Measurements from ENCODE around the gene MCF2L2. TPM values are rescaled to one million over a fixed set of nuclear protein-coding genes. Genes with fewer than 3 reads are reported as not detected.

MCF2L2 gene
- total and polyA plus RNA-seq, 2 of the 13 experiments (the other 11 are each of a cell fraction or from before 2014, with no cell fraction given): not detected

- peak; percentile 40; the same call in 1 of the 2 replicates for TF ChIP-seq EED (CRISPR knock-in tag; IDR thresholded peaks at IDR 0.05)
- TF ChIP-seq HMGXB4 (CRISPR knock-in tag; IDR thresholded peaks at IDR 0.05; ENCODE audit: borderline replicate concordance in 1 of 2, low read depth in 1 of 2): peak; percentile 24 to 43; a peak in 1 of 4 replicates
- TF ChIP-seq CTCF (CRISPR knock-in tag; IDR thresholded peaks at IDR 0.05): peak; percentile 58
- TF ChIP-seq STAG1 (CRISPR knock-in tag; IDR thresholded peaks at IDR 0.05): peak; percentile 43
- TF ChIP-seq RAD21 (CRISPR knock-in tag; IDR thresholded peaks at IDR 0.05): 0 out of 2 replicates have a peak, but pooled peaks have one; percentile 30
- peak; percentile 37 for TF ChIP-seq HNRNPLL (IDR thresholded peaks at IDR 0.05; ENCODE audit: low read depth, low read length, poor library complexity, severe bottlenecking)
- TF ChIP-seq ZNF816 (CRISPR knock-in tag; IDR thresholded peaks at IDR 0.05; ENCODE audit: borderline replicate concordance): no peak
These were observed 249.4 kb downstream of the MCF2L2 start (continued) for GRCh38 chr3:183178833-183179549.

GRCh38 chr3:183178512-183178832, 249.9 kb downstream of the MCF2L2 start:
- no peaks in the 10 kb centered on the region for H3K79me2 ChIP-seq (ENCODE audit: insufficient read depth, low read length)
- CTCF ChIA-PET (ENCODE audit: low intra/inter-chr PET ratio, low total read pairs): interaction anchor here (2.1 kb wide), 1 partner anchor 56 kb away, joined by 7 read pairs; no protein-coding TSS in a partner anchor
- no peak for FAIRE-seq
- no TSS peak for BruUV-seq (replicated peaks)
- H3K9me3 ChIP-seq (ENCODE audit: low read length): no peaks in the 10 kb centered on the region
- H3K9ac ChIP-seq (ENCODE audit: insufficient read depth, low read depth, low read length): no peak overlapping the region
- no peak overlapping the region for H2AFZ ChIP-seq (ENCODE audit: low read length)
- H3K4me2 ChIP-seq (ENCODE audit: low read depth, low read length): peak overlapping the region; percentile 53
- H3K36me3 ChIP-seq (replicated peaks in 1 of 2; ENCODE audit: control insufficient read depth in 1 of 2, insufficient read depth in 2 of 2, low read length in 2 of 2): no peaks in the 10 kb centered on the region
- 30% methylated on average over 6 of the region's 6 CpGs for WGBS (ENCODE audit: low lambda C conversion rate)
- no peaks in the 10 kb centered on the region; the same call in 1 of the 2 replicates for H3K4me1 ChIP-seq (ENCODE audit: insufficient read depth, low read length)
- no peak for DNase-seq (ENCODE audit: low spot score)
- H3K27ac ChIP-seq (ENCODE audit: extremely low read length, insufficient read depth, low read length): no peak overlapping the region
- ATAC-seq: no peak
- in situ Hi-C loops (cut with HindIII; ENCODE audit: extremely low pct_ligation_motif_present, low pct_unique_long_range_greater_than_20kb) (no loop called here), intact Hi-C loops (cut with micrococcal nuclease; ENCODE audit: unreplicated experiment) (no loop called here)
- no peaks in the 10 kb centered on the region for H4K20me1 ChIP-seq (ENCODE audit: insufficient read depth, low read length)
- POLR2A ChIA-PET: no interaction called here
- H3K4me3 ChIP-seq (replicated peaks in 1 of 3; ENCODE audit: insufficient read depth in 1 of 3, low read depth in 2 of 3, low read length in 3 of 3): peak overlapping the region in 1 of 3 experiments; percentile 57; a peak in 1 of 6 replicates
- peaks cover 8 to 34% of the 10 kb centered on the region in 2 experiments for H3K27me3 ChIP-seq (ENCODE audit: control insufficient read depth in 1 of 2, insufficient read depth in 2 of 2, low read length in 2 of 2)
- TF ChIP-seq XBP1 (CRISPR knock-in tag; IDR thresholded peaks at IDR 0.05): no peak
- TF ChIP-seq MTF1 (CRISPR knock-in tag; IDR thresholded peaks at IDR 0.05): no peak
- TF ChIP-seq NPAS2 (CRISPR knock-in tag; IDR thresholded peaks at IDR 0.05; ENCODE audit: borderline replicate concordance): no peak
- no peak for TF ChIP-seq ISL2 (CRISPR knock-in tag; IDR thresholded peaks at IDR 0.05)
- TF ChIP-seq TIGD3 (CRISPR knock-in tag; IDR thresholded peaks at IDR 0.05; ENCODE audit: borderline replicate concordance): no peak
- TF ChIP-seq ETV5 (CRISPR knock-in tag; IDR thresholded peaks at IDR 0.05; ENCODE audit: borderline replicate concordance): no peak
- no peak for TF ChIP-seq ZMYM3 (CRISPR knock-in tag; IDR thresholded peaks at IDR 0.05)
- TF ChIP-seq GABPA (IDR thresholded peaks at IDR 0.05; ENCODE audit: low read depth, low read length): no peak
- TF ChIP-seq GABPA (CRISPR knock-in tag; IDR thresholded peaks at IDR 0.05; ENCODE audit: low read depth): no peak
- TF ChIP-seq ZNF607 (CRISPR knock-in tag; IDR thresholded peaks at IDR 0.05; ENCODE audit: borderline replicate concordance): no peak
- no peak for TF ChIP-seq ZNF33A (CRISPR knock-in tag; IDR thresholded peaks at IDR 0.05; ENCODE audit: borderline replicate concordance)
- no peak for TF ChIP-seq SP140L (CRISPR knock-in tag; IDR thresholded peaks at IDR 0.05; ENCODE audit: borderline replicate concordance)

Data from HepG2 (cell line).